ENCODE results near the gene IP6K1. TPM values are rescaled to one million over a fixed set of nuclear protein-coding genes. Genes with fewer than 3 reads are reported as not detected.

IP6K1 gene
- total RNA-seq, 4 donors from 2014 or later: 30.5 to 41.3 (median 35.8) TPM

- DNase-seq (ENCODE audit: low spot score) (no peak), ATAC-seq (ENCODE audit: low FRiP score) (no peak)
- no peak for TF ChIP-seq CTCF (IDR thresholded peaks at IDR 0.05)
Measured at GRCh38 chr3:49745986-49746385, 40.4 kb downstream of the IP6K1 start.

GRCh38 chr3:49740427-49740826, 45.9 kb downstream of the IP6K1 start:
- TF ChIP-seq CTCF (IDR thresholded peaks at IDR 0.05): no peak
- DNase-seq (ENCODE audit: low spot score) (no peak), ATAC-seq (ENCODE audit: low FRiP score) (no peak)

- no peak for TF ChIP-seq CTCF (IDR thresholded peaks at IDR 0.05)
- ATAC-seq (ENCODE audit: low FRiP score) (no peak), DNase-seq (ENCODE audit: low spot score) (no peak)
Measured at GRCh38 chr3:49738067-49738713, 48.2 kb downstream of the IP6K1 start.

GRCh38 chr3:49734752-49735151, 51.6 kb downstream of the IP6K1 start:
- no peak for DNase-seq (ENCODE audit: low spot score)
- no peak for ATAC-seq (ENCODE audit: low FRiP score)
- no peak for TF ChIP-seq CTCF (IDR thresholded peaks at IDR 0.05)

GRCh38 chr3:49733551-49733950, 52.8 kb downstream of the IP6K1 start:
- ATAC-seq (ENCODE audit: low FRiP score): no peak
- no peak for TF ChIP-seq CTCF (IDR thresholded peaks at IDR 0.05)
- no peak for DNase-seq (ENCODE audit: low spot score)

GRCh38 chr3:49732597-49732996, 53.7 kb downstream of the IP6K1 start:
- ATAC-seq (ENCODE audit: low FRiP score): no peak
- TF ChIP-seq CTCF (IDR thresholded peaks at IDR 0.05): no peak
- no peak for DNase-seq (ENCODE audit: low spot score)

- no peak for DNase-seq (ENCODE audit: low spot score)
- ATAC-seq (ENCODE audit: low FRiP score): no peak
- no peak for TF ChIP-seq CTCF (IDR thresholded peaks at IDR 0.05)
Measured at GRCh38 chr3:49729966-49730609, 56.3 kb downstream of the IP6K1 start.

Measured in omental fat pad (tissue), 4 donors.